Vagina (tissue), 2 donors: ENCODE results near the gene GRM8.

Experiments
- POLR2A ChIP-seq, 2 donors: fragments of 450-650 bp; IDR thresholded peaks; one replicate each; pipeline ENCODE4 v1.6.1; 2017; ENCODE audit warnings: antibody characterized with exemption in 2 of 2, mild to moderate bottlenecking in 2 of 2, moderate library complexity in 2 of 2
- TF ChIP-seq, protein P1 (sequence below), 3 experiments: fragments of 450-650 bp in 2 of 3; fragments of 200-600 bp in 1 of 3; sonication (generic) in 1 of 3; IDR thresholded peaks; one replicate each; pipeline ENCODE4 v1.5.1; 2017 to 2019; ENCODE audit warnings: antibody characterized with exemption in 3 of 3, mild to moderate bottlenecking in 2 of 3, moderate library complexity in 2 of 3

GRCh38 chr7:126698909-126699308 lies 553.8 kb downstream of the GRM8 start:
- no peak for TF ChIP-seq POLR2A (IDR thresholded peaks at IDR 0.05)
- TF ChIP-seq, protein P1, sequence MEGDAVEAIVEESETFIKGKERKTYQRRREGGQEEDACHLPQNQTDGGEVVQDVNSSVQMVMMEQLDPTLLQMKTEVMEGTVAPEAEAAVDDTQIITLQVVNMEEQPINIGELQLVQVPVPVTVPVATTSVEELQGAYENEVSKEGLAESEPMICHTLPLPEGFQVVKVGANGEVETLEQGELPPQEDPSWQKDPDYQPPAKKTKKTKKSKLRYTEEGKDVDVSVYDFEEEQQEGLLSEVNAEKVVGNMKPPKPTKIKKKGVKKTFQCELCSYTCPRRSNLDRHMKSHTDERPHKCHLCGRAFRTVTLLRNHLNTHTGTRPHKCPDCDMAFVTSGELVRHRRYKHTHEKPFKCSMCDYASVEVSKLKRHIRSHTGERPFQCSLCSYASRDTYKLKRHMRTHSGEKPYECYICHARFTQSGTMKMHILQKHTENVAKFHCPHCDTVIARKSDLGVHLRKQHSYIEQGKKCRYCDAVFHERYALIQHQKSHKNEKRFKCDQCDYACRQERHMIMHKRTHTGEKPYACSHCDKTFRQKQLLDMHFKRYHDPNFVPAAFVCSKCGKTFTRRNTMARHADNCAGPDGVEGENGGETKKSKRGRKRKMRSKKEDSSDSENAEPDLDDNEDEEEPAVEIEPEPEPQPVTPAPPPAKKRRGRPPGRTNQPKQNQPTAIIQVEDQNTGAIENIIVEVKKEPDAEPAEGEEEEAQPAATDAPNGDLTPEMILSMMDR (IDR thresholded peaks at IDR 0.05), result no peak
